GM12892 (cell line): ENCODE data around the gene EPB41L4A.

Source experiments
- POLR2A ChIP-seq: IDR thresholded peaks from 2 replicates; pipeline ENCODE4 v1.6.1; 2011; ENCODE audit warnings: low read depth, low read length, control low read depth
- POLR2AphosphoS5 ChIP-seq: IDR thresholded peaks from 2 replicates; pipeline ENCODE4 v1.6.1; 2011; ENCODE audit warnings: low read depth, low read length, control low read depth
- TAF1 ChIP-seq: IDR thresholded peaks from 2 replicates; pipeline ENCODE4 v1.6.1; 2011; ENCODE audit warnings: low read depth, mild to moderate bottlenecking, control low read depth, low read length, borderline replicate concordance

DNA sequence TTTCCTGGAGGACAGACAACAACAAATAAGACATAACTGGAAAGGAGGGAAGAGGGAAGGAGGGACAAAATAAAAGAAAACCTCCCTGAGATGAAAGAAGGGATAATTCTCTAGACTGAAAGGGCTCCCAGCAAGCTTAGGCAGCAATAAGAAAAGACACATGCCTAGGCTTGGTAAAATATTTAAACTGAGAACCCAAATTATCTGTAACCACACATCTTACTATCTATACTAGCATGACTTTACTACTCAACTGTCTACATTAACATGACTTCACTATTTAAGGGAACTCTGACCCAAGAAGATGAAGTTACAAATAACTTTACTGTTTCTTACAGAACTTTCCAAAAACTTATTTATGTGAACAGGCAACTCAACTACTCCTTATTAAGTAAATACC lies 95.9 kb downstream of the EPB41L4A start:
- TF ChIP-seq POLR2A, result no peak
- no peak for TF ChIP-seq POLR2AphosphoS5
- TF ChIP-seq TAF1, result no peak
